ENCODE measurements around the gene SLC1A5. TPM values are rescaled to one million over a fixed set of nuclear protein-coding genes. Genes with fewer than 3 reads are reported as not detected.
"Not testable (repeated sequence)": the region's sequence is repeated elsewhere in the genome, so short reads cannot be mapped to it uniquely, and the experiment has no call there.

The SLC1A5 gene
- total and polyA plus RNA-seq, 2 donors = 37.1 to 163 TPM

GRCh38 chr19:46772170-46773017 lies 16.0 kb downstream of the SLC1A5 start:
- Histone ChIP-seq H3K36me3 (ENCODE audit: insufficient read depth) (peaks cover 15% of the 10 kb centered on the region), H3K27ac (ENCODE audit: low read depth) (no peak overlapping the region), H3K4me1 (ENCODE audit: insufficient read depth) (no peaks in the 10 kb centered on the region), H3K4me3 (ENCODE audit: low read depth, low read length) (no peak overlapping the region)
- 79% methylated on average over 12 of the region's 12 CpGs for WGBS
- no peak for DNase-seq (ENCODE audit: extremely low spot score)

- WGBS = 35% methylated on average over 4 of the region's 4 CpGs
- not testable (repeated sequence) for H3K27ac ChIP-seq (ENCODE audit: low read depth)
Observed at GRCh38 chr19:46768746-46769145, 19.6 kb downstream of the SLC1A5 start.

GRCh38 chr19:46766569-46767317 lies 21.7 kb downstream of the SLC1A5 start:
- Histone ChIP-seq H3K27ac (ENCODE audit: low read depth) (no peak overlapping the region), H3K4me1 (ENCODE audit: insufficient read depth) (no peaks in the 10 kb centered on the region), H3K36me3 (ENCODE audit: insufficient read depth) (no peaks in the 10 kb centered on the region), H3K4me3 (ENCODE audit: low read depth, low read length) (no peak overlapping the region)
- DNase-seq (ENCODE audit: extremely low spot score) = no peak
- WGBS = 58% methylated on average over 18 of the region's 18 CpGs

More at GRCh38 chr19:46768746-46769145, 19.6 kb downstream of the SLC1A5 start:
- H3K4me1 ChIP-seq (ENCODE audit: insufficient read depth); DNase-seq (ENCODE audit: extremely low spot score); H3K36me3 ChIP-seq (ENCODE audit: insufficient read depth); H3K4me3 ChIP-seq (ENCODE audit: low read depth, low read length): not testable (repeated sequence)

- Histone ChIP-seq H3K27ac (ENCODE audit: low read depth) (peak overlapping the region; percentile 77), H3K4me3 (ENCODE audit: low read depth, low read length) (no peak overlapping the region), H3K36me3 (ENCODE audit: insufficient read depth) (no peaks in the 10 kb centered on the region), H3K4me1 (ENCODE audit: insufficient read depth) (no peaks in the 10 kb centered on the region)
- no peak for DNase-seq (ENCODE audit: extremely low spot score)
- whole genome bisulfite sequencing = 75% methylated on average over 11 of the region's 11 CpGs
Observed at GRCh38 chr19:46764817-46765291, 23.5 kb downstream of the SLC1A5 start.

GRCh38 chr19:46762245-46762890 lies 26.0 kb downstream of the SLC1A5 start:
- 69% methylated on average over 6 of the region's 6 CpGs for WGBS
- no peak for DNase-seq (ENCODE audit: extremely low spot score)
- Histone ChIP-seq H3K36me3 (ENCODE audit: insufficient read depth) (no peaks in the 10 kb centered on the region), H3K27ac (ENCODE audit: low read depth) (no peak overlapping the region), H3K4me1 (ENCODE audit: insufficient read depth) (no peaks in the 10 kb centered on the region), H3K4me3 (ENCODE audit: low read depth, low read length) (no peak overlapping the region)

GRCh38 chr19:46761418-46761831 lies 27.0 kb downstream of the SLC1A5 start:
- Histone ChIP-seq H3K36me3 (ENCODE audit: insufficient read depth) (no peaks in the 10 kb centered on the region), H3K4me3 (ENCODE audit: low read depth, low read length) (no peak overlapping the region), H3K4me1 (ENCODE audit: insufficient read depth) (no peaks in the 10 kb centered on the region), H3K27ac (ENCODE audit: low read depth) (peak overlapping the region; percentile 3)
- 35% methylated on average over 5 of the region's 5 CpGs for whole genome bisulfite sequencing
- DNase-seq (ENCODE audit: extremely low spot score) = no peak

GRCh38 chr19:46760897-46761296 lies 27.5 kb downstream of the SLC1A5 start:
- DNase-seq (ENCODE audit: extremely low spot score); H3K27ac ChIP-seq (ENCODE audit: low read depth); H3K4me3 ChIP-seq (ENCODE audit: low read depth, low read length); H3K4me1 ChIP-seq (ENCODE audit: insufficient read depth); H3K36me3 ChIP-seq (ENCODE audit: insufficient read depth): not testable (repeated sequence)
- 70% methylated on average over 4 of the region's 4 CpGs for WGBS

GRCh38 chr19:46760363-46760762 lies 28.0 kb downstream of the SLC1A5 start:
- 76% methylated on average over 5 of the region's 5 CpGs for WGBS
- H3K4me3 ChIP-seq (ENCODE audit: low read depth, low read length) = no peak overlapping the region
- no peak for DNase-seq (ENCODE audit: extremely low spot score)
- H3K27ac ChIP-seq (ENCODE audit: low read depth) = no peak overlapping the region
- H3K36me3 ChIP-seq (ENCODE audit: insufficient read depth) = no peaks in the 10 kb centered on the region
- H3K4me1 ChIP-seq (ENCODE audit: insufficient read depth) = no peaks in the 10 kb centered on the region

GRCh38 chr19:46759817-46760333 lies 28.5 kb downstream of the SLC1A5 start:
- H3K27ac ChIP-seq (ENCODE audit: low read depth) = no peak overlapping the region
- no peak for DNase-seq (ENCODE audit: extremely low spot score)
- no peaks in the 10 kb centered on the region for H3K36me3 ChIP-seq (ENCODE audit: insufficient read depth)
- H3K4me3 ChIP-seq (ENCODE audit: low read depth, low read length) = no peak overlapping the region
- H3K4me1 ChIP-seq (ENCODE audit: insufficient read depth) = no peaks in the 10 kb centered on the region
- 35% methylated on average over 7 of the region's 7 CpGs for WGBS

GRCh38 chr19:46759206-46759605 lies 29.2 kb downstream of the SLC1A5 start:
- DNase-seq (ENCODE audit: extremely low spot score) = no peak
- no peak overlapping the region for H3K4me3 ChIP-seq (ENCODE audit: low read depth, low read length)
- H3K36me3 ChIP-seq (ENCODE audit: insufficient read depth) = no peaks in the 10 kb centered on the region
- H3K27ac ChIP-seq (ENCODE audit: low read depth) = no peak overlapping the region
- WGBS = 78% methylated on average over 6 of the region's 6 CpGs
- H3K4me1 ChIP-seq (ENCODE audit: insufficient read depth) = no peaks in the 10 kb centered on the region

GRCh38 chr19:46756544-46756888 lies 31.9 kb downstream of the SLC1A5 start:
- H3K4me3 ChIP-seq (ENCODE audit: low read depth, low read length) = no peak overlapping the region
- 82% methylated on average over 30 of the region's 30 CpGs for WGBS

GRCh38 chr19:46755853-46756543 lies 32.4 kb downstream of the SLC1A5 start:
- no peaks in the 10 kb centered on the region for H3K4me1 ChIP-seq (ENCODE audit: insufficient read depth)
- no peak for DNase-seq (ENCODE audit: extremely low spot score)
- 90% methylated on average over 86 of the region's 86 CpGs for WGBS

More at GRCh38 chr19:46756544-46756888, 31.9 kb downstream of the SLC1A5 start:
- no peaks in the 10 kb centered on the region for H3K36me3 ChIP-seq (ENCODE audit: insufficient read depth)
- H3K4me1 ChIP-seq (ENCODE audit: insufficient read depth) = no peaks in the 10 kb centered on the region
- no peak overlapping the region for H3K27ac ChIP-seq (ENCODE audit: low read depth)
- DNase-seq (ENCODE audit: extremely low spot score) = no peak

More at GRCh38 chr19:46755853-46756543, 32.4 kb downstream of the SLC1A5 start:
- no peak overlapping the region for H3K27ac ChIP-seq (ENCODE audit: low read depth)
- H3K4me3 ChIP-seq (ENCODE audit: low read depth, low read length) = no peak overlapping the region
- no peaks in the 10 kb centered on the region for H3K36me3 ChIP-seq (ENCODE audit: insufficient read depth)
